Stimulated activated CD8-positive, alpha-beta memory T cell treated with anti-CD3 and anti-CD28 coated beads, Interleukin-15, amount 100 ng/mL, for 4 hours (primary cell): ENCODE results near the gene CORO2A.
"Not testable (repeated sequence)": the region's sequence is repeated elsewhere in the genome, so short reads cannot be mapped to it uniquely, and the experiment has no call there.

Source experiments
- DNase-seq, 2 donors: peaks; one replicate each; pipeline ENCODE4 v3.0.0-alpha.2; 2020; ENCODE audit warnings: low read depth in 2 of 2

The CORO2A gene

GRCh38 chr9:98140503-98140902, 51.9 kb downstream of the CORO2A start:
- DNase-seq, result no peak

GRCh38 chr9:98136489-98136888, 55.9 kb downstream of the CORO2A start:
- DNase-seq, result no peak

DNA sequence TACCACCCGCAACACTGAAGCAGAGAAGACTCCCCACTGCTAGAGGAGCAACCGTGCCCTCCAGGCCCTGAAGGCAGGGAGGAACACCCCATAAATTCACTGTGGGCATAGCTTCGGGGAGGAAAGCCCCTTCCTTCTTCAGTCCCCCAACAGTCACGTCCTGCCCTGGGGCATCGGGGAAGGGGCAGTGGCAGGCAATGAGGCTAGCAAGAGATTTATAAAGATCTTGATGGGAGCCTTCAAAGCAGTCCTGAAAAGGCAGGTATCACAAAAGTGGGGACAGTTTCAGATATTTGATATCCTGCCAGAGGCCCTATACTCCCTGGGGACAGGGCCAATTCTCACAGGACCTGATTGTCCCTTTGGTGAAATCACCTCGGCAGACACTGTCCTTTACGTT, 56.5 kb downstream of the CORO2A start:
- DNase-seq, result no peak

- no peak for DNase-seq
These were observed 56.9 kb downstream of the CORO2A start for GRCh38 chr9:98135558-98135934.

- no peak for DNase-seq
These were observed 57.5 kb downstream of the CORO2A start for GRCh38 chr9:98134702-98135557.

- no peak for DNase-seq
These were observed 59.4 kb downstream of the CORO2A start for GRCh38 chr9:98132806-98133631.

DNA sequence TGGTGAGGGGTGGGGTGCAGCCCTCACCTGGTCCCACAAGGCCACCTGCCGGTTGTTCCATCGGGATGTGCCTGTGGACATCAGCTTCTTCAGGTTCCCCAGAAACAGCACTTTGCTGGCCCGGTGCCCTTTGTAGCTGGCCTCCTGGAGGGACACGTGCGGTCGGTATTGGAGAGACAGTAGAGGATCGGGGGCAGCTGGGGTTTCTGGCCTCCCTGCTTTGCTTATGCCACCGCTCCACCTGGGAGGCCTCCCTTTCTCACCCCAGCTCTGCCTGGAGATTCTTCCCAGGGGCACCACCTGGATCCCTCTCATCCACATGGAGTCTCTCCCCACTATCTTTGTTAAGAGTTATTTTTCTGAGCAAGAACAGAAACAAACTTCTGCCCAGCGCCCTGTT, 60.3 kb downstream of the CORO2A start:
- DNase-seq, result no peak

DNA sequence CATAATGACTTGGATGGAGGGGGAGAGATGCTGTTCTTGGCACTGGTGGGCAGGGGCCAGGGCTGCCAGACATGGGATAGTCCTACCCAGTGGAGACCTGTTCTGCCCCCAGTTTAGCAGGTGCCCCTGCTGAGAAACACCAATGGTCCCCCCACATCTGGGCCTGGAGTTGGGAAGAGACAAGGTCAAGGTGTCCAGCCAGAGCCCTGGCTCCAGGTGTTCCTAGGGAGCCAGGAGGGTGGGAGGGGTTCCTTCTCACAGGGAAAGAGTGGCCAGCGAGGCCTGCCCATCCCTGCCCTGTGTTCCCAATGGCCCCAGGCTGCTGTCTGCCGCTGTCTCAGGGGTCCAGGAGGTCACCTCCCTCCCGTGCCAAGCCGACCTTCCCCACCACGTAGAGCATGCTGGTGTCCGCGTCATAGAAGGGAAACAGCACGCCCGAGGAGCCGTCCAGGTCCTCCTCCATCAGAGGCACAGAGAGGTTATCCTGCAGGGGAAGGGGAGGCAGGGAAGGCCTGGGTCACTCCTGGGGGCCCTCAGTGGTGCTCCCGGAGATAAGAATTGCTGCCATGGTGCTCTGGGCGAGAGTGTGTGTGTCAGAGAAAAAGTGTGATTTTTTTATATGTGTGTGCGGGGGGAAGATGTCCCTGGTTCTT, 61.7 kb downstream of the CORO2A start:
- DNase-seq, result no peak

DNA sequence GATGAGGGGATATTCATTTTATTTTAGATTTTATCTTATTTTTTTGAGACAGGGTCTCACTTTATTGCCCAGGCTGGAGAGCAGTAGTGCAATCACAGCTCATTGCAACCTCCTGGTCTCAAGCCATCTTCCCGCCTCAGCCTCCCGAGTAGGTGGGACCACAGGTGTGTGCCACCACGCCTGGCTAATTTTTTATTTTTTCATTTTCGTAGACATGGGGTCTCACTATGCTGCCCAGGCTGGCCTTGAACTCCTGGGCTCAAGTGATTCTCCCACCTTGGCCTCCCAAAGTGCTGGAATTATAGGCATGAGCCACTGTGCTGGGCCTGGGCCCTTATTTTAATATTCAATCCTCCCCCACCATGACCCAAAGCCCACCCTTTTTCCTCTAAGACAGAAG, 62.4 kb downstream of the CORO2A start:
- not testable (repeated sequence) for DNase-seq

- DNase-seq, result no peak
These were observed 63.0 kb downstream of the CORO2A start for GRCh38 chr9:98129451-98129881.

- no peak for DNase-seq
These were observed 64.1 kb downstream of the CORO2A start for GRCh38 chr9:98128316-98128715.

DNA sequence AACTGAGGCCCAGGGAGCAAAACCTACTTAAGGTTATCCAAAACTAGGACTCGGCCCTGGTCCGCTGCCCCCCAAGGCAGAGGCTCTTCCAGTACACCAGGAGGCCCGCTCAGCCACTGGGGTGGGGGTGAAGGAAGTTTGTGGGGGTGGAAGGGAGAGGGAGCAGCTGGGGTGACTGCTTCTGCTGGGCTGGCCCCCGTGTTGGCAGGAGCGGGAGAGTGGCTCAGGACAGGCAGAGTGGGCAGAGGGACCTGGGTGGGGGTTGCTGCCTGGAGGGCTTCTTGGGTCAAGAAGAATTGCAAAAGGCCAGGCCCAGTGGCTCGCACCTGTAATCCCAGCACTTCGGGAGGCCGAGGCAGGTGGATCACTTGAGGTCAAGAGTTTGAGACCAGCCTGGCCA, 65.2 kb downstream of the CORO2A start:
- DNase-seq, result no peak

DNA sequence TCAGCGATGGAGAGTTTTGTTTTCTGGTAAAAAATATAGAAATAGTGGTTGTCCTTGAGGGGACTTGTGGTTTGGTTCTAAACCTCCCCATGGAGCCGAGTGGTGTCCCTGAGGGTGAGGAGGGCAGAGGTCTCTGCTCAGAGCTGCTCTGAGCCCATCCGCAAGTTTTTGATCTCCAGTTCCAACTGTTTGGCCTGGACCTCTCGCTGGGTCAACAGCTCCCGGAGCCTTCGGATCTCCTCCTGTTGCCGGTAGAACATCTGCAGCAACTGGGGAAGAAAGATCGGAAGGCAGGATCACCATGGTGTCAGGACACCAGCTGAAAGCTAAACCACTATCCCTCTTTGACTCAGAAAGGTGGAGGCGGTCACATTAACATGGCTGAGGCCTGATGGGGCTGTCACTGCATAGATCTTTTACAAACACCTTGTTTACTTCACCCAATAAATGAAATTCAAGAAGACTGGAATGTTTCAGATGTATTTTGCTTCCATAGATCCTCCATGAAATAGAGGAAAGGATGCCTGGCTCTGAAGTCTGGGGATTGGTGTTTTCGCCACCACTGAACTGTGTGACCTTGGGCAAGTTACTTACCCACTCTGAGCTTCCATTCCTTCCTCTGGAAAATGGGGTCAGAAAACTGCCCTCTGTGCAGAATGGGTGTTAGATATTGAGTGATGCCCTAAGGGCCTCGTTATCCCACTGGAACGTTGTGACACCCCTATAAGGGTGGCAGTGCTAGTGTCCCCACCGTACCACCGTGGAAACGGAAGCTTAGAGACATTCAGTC, 67.6 kb downstream of the CORO2A start:
- DNase-seq, result no peak

- DNase-seq, result not testable (repeated sequence)
These were observed 68.3 kb downstream of the CORO2A start for GRCh38 chr9:98124091-98124490.

GRCh38 chr9:98121058-98121457, 71.4 kb downstream of the CORO2A start:
- DNase-seq, result no peak

- no peak for DNase-seq
These were observed 72.0 kb downstream of the CORO2A start for GRCh38 chr9:98120476-98120875.

DNA sequence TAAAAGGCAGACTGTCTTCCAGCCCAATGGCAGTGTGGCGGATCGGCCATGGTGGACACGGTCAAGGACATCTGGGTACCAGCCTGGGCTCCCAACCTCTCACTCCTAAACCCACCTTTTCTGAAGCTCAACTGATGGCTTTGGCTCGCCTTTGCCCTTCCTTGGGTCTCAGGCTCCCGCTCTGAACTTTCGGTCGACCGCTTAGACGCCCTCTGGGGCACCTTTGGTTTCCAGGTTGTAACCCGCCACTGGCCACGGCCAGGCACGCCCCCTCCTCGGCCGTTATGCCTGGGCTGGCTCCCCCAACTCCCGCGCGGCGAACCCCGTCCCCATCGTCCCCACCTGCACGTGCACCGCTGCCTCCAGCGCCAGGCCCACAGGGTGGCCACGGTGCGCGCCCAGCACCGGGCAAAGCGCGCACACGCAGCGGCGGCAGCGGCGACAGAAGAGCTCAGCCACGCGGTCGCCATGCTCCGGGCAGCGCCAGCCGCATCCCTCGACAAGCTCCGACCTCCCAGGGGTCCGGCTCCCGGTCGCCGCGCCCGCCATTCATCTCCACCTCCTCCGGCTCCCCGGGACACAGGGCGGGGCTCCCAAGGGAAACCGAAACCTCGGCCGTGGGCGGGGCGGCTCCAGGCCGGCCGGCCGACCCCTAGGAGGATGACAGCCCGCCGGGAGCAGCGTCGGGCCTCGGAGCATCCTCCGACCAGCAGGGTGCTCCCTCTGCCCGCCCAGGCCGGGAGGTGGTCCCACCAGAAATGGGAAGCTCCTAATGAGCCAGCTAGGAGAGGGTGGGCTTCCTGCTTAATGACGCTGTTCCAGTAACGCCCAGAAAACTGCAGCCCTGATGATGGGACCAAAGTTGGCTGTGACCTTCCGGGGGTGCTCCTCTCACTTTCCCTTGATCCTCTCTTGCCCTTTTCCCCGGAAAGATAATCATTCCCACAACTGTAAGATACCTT, 73.5 kb downstream of the CORO2A start, which contains the start of gene TRIM14:
TRIM14 (minus strand) TSS at position 583 of the 962 bp plus-strand sequence; CDS start at position 549, 34 bp downstream.
- peak in 1 of 2 donors; percentile 38 for DNase-seq

DNA sequence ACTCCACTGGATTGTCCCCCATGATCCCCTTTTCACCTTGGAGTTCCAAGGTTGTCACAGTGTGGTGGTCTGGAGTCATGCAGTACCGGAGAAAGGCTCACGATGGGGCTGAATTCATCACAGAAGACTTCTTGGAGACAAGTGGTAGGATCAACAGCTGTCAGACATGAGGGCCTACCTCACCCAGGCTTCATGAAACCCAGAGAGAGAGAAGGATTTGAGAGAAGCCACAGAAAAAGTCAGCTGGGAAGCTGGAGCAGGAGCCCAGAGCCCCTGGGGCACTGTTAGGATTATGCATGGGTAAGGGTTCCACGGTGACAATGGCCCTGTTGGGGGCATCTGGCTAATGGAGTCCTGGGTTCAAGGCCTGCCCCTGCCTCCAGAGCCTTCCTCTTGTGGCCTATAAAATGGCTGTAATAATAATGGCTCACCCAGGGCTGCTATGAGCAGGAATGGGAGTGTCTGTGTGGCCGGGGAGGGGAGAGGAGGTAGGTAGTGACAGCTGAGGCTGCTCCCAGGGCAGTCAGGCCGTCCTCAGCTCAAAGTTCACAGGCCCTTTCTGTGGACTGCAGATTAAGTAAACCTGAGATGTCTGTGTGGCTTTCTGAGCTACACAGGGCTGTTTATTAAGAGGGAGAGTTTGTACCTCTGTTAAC, 74.3 kb downstream of the CORO2A start:
- DNase-seq, result peak in 1 of 2 donors; percentile 28

DNA sequence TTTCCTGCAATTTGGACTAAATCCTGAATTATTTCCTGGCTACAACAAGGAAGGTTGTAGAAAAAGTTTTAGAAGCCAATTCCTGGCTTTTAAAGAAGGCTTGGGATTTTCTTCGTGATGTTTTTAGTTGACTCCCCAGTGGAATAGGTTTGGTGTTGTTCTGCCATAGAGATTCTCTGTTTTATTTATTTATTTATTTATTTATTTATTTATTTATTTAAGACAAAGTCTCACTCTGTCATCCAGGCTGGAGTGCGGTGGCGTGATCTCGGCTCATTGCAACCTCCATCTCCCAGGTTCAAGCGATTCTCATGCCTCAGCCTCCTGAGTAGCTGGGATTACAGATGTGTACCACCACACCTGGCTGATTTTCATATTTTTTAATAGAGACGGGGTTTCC, 75.3 kb downstream of the CORO2A start:
- not testable (repeated sequence) for DNase-seq

- DNase-seq, result no peak
These were observed 83.4 kb downstream of the CORO2A start for GRCh38 chr9:98109052-98109451.
